Measurements from ENCODE around the gene FAIM2. TPM values are rescaled to one million over a fixed set of nuclear protein-coding genes. Genes with fewer than 3 reads are reported as not detected.

The FAIM2 gene
- total and polyA plus RNA-seq, 2 experiments from 2014 or later, result 5.0 to 14.0 TPM

DNA sequence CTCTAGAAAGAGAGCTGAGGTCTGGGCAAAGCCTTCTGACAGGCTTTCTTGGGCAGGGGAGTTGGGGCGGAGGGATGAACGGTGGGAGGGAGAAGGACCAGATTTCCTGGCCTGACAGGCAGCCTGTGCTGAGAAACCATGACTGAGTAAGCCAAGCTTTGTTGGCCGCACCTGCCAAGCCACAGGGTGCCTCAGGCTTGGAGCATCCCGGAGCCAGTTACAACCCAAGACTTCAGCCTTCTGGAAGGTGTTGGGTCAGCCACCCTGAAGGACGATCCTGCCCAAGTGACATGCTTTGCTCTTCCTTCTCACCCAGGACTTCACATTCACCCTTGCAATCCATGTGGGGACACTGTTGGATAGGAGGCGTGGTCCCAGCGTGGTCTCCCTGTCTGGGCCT, 25.9 kb upstream of the FAIM2 start:
- Histone ChIP-seq H3K4me1 (ENCODE audit: insufficient read depth) (no peaks in the 10 kb centered on the region), H3K79me2 (no peaks in the 10 kb centered on the region), H4K20me1 (ENCODE audit: insufficient read depth, poor library complexity, severe bottlenecking) (no peaks in the 10 kb centered on the region), H3K36me3 (replicated peaks; ENCODE audit: insufficient read depth, low read depth) (no peaks in the 10 kb centered on the region), H3K27me3 (no peaks in the 10 kb centered on the region), H2AFZ (no peak overlapping the region), H3K9me3 (ENCODE audit: low read depth) (no peaks in the 10 kb centered on the region), H3K4me3 (no peak overlapping the region), H3K4me2 (no peak overlapping the region), H3K9me2 (replicated peaks; ENCODE audit: insufficient read depth) (no peaks in the 10 kb centered on the region), H3K27ac (no peak overlapping the region)
- DNase-seq (ENCODE audit: low spot score), result no peak
- TF ChIP-seq EZH2 (IDR thresholded peaks at IDR 0.05; ENCODE audit: borderline replicate concordance), result no peak
- TF ChIP-seq, protein P1, sequence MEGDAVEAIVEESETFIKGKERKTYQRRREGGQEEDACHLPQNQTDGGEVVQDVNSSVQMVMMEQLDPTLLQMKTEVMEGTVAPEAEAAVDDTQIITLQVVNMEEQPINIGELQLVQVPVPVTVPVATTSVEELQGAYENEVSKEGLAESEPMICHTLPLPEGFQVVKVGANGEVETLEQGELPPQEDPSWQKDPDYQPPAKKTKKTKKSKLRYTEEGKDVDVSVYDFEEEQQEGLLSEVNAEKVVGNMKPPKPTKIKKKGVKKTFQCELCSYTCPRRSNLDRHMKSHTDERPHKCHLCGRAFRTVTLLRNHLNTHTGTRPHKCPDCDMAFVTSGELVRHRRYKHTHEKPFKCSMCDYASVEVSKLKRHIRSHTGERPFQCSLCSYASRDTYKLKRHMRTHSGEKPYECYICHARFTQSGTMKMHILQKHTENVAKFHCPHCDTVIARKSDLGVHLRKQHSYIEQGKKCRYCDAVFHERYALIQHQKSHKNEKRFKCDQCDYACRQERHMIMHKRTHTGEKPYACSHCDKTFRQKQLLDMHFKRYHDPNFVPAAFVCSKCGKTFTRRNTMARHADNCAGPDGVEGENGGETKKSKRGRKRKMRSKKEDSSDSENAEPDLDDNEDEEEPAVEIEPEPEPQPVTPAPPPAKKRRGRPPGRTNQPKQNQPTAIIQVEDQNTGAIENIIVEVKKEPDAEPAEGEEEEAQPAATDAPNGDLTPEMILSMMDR (IDR thresholded peaks at IDR 0.05; ENCODE audit: poor library complexity), result no peak
- no peak for TF ChIP-seq EZH2phosphoT487 (IDR thresholded peaks at IDR 0.05; ENCODE audit: low read depth, severe bottlenecking, unreplicated experiment)
- WGBS (ENCODE audit: low lambda C conversion rate, missing lambda C conversion rate), result 90% methylated on average over 7 of the region's 7 CpGs

DNA sequence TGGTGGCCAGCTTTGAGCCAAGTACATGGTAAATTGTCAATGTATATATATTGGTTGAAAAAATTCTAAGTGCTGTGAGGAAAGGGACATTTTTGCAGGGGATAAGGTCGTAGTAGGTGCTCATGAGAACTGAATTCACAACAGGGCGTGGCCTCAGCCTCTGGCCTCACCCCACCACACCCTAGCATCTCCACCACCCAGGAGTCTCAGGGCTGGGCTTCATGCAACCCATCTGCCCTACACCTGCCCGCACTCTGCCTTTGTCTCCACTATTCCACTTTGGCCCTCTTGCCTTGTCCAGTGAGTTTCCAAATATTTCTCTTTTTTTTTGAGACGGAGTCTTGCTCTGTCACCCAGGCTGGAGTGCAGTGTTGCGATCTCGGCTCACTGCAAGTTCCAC, 24.8 kb upstream of the FAIM2 start:
- H3K4me2 ChIP-seq, result no peak overlapping the region
- H3K36me3 ChIP-seq (replicated peaks; ENCODE audit: insufficient read depth, low read depth), result no peaks in the 10 kb centered on the region
- no peaks in the 10 kb centered on the region for H3K79me2 ChIP-seq
- no peaks in the 10 kb centered on the region for H3K4me1 ChIP-seq (ENCODE audit: insufficient read depth)
- no peak overlapping the region for H3K27ac ChIP-seq
- no peaks in the 10 kb centered on the region for H4K20me1 ChIP-seq (ENCODE audit: insufficient read depth, poor library complexity, severe bottlenecking)
- no peaks in the 10 kb centered on the region for H3K9me3 ChIP-seq (ENCODE audit: low read depth)
- H2AFZ ChIP-seq, result no peak overlapping the region
- H3K4me3 ChIP-seq, result no peak overlapping the region
- no peaks in the 10 kb centered on the region for H3K27me3 ChIP-seq
- DNase-seq (ENCODE audit: low spot score), result no peak
- TF ChIP-seq EZH2phosphoT487 (IDR thresholded peaks at IDR 0.05; ENCODE audit: low read depth, severe bottlenecking, unreplicated experiment) (no peak), EZH2 (IDR thresholded peaks at IDR 0.05; ENCODE audit: borderline replicate concordance) (no peak)
- TF ChIP-seq, protein P1 (IDR thresholded peaks at IDR 0.05; ENCODE audit: poor library complexity), result no peak
- H3K9me2 ChIP-seq (replicated peaks; ENCODE audit: insufficient read depth), result no peaks in the 10 kb centered on the region
- 85% methylated on average over 6 of the region's 6 CpGs for WGBS (ENCODE audit: low lambda C conversion rate, missing lambda C conversion rate)

DNA sequence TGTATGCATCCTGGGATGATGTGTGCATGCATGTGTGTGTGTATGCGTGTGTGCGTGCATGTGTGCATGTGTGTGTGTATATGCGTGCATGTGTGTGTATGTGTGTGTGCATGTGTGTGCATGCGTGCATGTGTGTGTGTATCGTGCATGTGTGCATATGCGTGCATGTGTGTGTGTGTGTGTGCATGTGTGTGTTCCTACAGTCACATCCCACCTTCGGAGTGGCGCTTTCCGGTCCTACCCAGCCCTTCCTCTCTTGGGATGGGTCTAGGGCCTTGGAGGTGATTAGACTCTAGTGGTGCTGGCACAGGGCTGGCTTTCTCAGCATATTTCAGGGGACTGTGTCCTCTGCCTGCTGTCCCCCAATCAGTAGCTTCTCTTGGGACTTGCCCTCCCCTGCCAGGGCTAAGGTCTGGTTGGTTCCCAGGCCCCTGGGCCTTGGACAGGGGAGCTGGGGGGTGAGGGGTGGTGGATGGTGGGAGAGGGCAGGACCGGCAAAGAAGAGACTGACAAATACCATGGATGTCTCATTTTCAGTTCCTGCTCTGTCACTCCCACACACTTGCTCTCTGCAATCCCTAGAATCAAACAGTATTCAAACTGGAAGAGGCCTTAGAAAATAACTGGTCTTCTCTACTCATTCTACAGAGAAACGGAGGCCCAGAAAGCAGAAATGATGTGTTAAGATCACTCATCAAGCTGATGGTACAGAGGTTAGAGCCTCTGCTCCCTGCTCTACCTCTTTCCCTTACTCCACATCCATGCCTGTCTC, 21.9 kb upstream of the FAIM2 start:
- Histone ChIP-seq H3K9me3 (ENCODE audit: low read depth) (no peaks in the 10 kb centered on the region), H2AFZ (no peak overlapping the region), H3K9me2 (replicated peaks; ENCODE audit: insufficient read depth) (no peaks in the 10 kb centered on the region), H3K36me3 (replicated peaks; ENCODE audit: insufficient read depth, low read depth) (no peaks in the 10 kb centered on the region), H3K4me1 (ENCODE audit: insufficient read depth) (no peaks in the 10 kb centered on the region), H3K27me3 (no peaks in the 10 kb centered on the region), H3K4me2 (no peak overlapping the region), H3K27ac (no peak overlapping the region), H3K79me2 (no peaks in the 10 kb centered on the region), H4K20me1 (ENCODE audit: insufficient read depth, poor library complexity, severe bottlenecking) (no peaks in the 10 kb centered on the region), H3K4me3 (no peak overlapping the region)
- TF ChIP-seq EZH2 (IDR thresholded peaks at IDR 0.05; ENCODE audit: borderline replicate concordance) (no peak), EZH2phosphoT487 (IDR thresholded peaks at IDR 0.05; ENCODE audit: low read depth, severe bottlenecking, unreplicated experiment) (no peak)
- TF ChIP-seq, protein P1 (IDR thresholded peaks at IDR 0.05; ENCODE audit: poor library complexity), result no peak
- DNase-seq (ENCODE audit: low spot score), result no peak
- WGBS (ENCODE audit: low lambda C conversion rate, missing lambda C conversion rate), result 94% methylated on average over 11 of the region's 11 CpGs

Data from hepatocyte (in vitro differentiated cells).